Measurements from ENCODE around the gene MMRN1.

The MMRN1 gene

GRCh38 chr4:89868999-89869589, 25.6 kb upstream of the MMRN1 start:
- TF ChIP-seq, protein P1, sequence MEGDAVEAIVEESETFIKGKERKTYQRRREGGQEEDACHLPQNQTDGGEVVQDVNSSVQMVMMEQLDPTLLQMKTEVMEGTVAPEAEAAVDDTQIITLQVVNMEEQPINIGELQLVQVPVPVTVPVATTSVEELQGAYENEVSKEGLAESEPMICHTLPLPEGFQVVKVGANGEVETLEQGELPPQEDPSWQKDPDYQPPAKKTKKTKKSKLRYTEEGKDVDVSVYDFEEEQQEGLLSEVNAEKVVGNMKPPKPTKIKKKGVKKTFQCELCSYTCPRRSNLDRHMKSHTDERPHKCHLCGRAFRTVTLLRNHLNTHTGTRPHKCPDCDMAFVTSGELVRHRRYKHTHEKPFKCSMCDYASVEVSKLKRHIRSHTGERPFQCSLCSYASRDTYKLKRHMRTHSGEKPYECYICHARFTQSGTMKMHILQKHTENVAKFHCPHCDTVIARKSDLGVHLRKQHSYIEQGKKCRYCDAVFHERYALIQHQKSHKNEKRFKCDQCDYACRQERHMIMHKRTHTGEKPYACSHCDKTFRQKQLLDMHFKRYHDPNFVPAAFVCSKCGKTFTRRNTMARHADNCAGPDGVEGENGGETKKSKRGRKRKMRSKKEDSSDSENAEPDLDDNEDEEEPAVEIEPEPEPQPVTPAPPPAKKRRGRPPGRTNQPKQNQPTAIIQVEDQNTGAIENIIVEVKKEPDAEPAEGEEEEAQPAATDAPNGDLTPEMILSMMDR (IDR thresholded peaks at IDR 0.05) = no peak
- no peak for DNase-seq (ENCODE audit: low spot score)

GRCh38 chr4:89871211-89871610, 23.4 kb upstream of the MMRN1 start:
- DNase-seq (ENCODE audit: low spot score) = no peak

More at GRCh38 chr4:89868999-89869589, 25.6 kb upstream of the MMRN1 start:
- H3K27ac ChIP-seq = no peak overlapping the region
- H3K4me3 ChIP-seq = no peak overlapping the region

GRCh38 chr4:89876548-89876947, 18.1 kb upstream of the MMRN1 start:
- TF ChIP-seq, protein P1 (IDR thresholded peaks at IDR 0.05) = no peak
- Histone ChIP-seq H3K27ac (no peak overlapping the region), H3K4me3 (no peak overlapping the region)
- no peak for DNase-seq (ENCODE audit: low spot score)

More at GRCh38 chr4:89871211-89871610, 23.4 kb upstream of the MMRN1 start:
- Histone ChIP-seq H3K27ac (no peak overlapping the region), H3K4me3 (no peak overlapping the region)
- TF ChIP-seq, protein P1 (IDR thresholded peaks at IDR 0.05) = no peak

GRCh38 chr4:89878611-89879010, 16.0 kb upstream of the MMRN1 start:
- TF ChIP-seq, protein P1 (IDR thresholded peaks at IDR 0.05) = no peak
- Histone ChIP-seq H3K27ac (no peak overlapping the region), H3K4me3 (no peak overlapping the region)
- DNase-seq (ENCODE audit: low spot score) = no peak

DNA sequence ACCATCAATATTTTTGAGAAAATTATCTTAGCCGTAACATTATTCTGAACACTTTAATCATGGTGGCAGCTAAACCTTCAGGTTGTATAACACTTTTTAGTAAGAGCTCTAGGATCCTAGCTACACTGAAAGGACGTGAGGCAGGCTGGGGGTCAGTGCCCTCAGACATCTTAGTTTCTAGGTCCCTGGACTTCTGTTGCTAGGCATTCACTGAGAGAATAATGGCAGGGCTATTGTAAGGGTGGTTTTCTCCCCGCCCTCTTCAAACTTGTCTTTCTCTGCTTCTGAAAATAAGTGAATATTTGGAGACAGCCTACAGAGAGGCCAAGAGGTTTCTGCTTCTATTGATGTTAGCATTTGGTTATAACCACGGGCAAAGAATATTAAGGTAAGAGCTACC, 15.4 kb upstream of the MMRN1 start:
- DNase-seq (ENCODE audit: low spot score) = no peak
- TF ChIP-seq, protein P1 (IDR thresholded peaks at IDR 0.05) = no peak
- Histone ChIP-seq H3K4me3 (no peak overlapping the region), H3K27ac (no peak overlapping the region)

DNA sequence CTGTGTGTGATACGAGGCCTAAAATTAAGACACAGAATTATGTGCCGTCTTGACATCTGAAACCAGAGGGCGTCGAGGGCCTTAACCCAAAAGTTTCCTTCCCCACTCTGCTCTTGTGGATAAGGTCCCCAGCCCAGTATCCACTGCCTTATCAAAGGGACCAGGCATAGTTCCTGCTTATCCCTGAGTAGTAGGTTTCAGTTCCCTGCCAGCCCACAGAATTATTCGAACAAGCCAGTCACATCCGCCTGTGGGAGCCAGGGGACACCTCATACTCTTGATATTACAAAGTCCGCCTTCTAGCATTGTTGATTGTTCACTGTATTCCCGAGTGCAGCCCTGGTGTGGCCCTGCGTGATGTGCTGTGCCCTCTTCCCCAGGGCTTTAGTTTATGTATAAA, 5.4 kb upstream of the MMRN1 start:
- Histone ChIP-seq H3K4me3 (no peak overlapping the region), H3K27ac (no peak overlapping the region)
- no peak for DNase-seq (ENCODE audit: low spot score)
- TF ChIP-seq, protein P1 (IDR thresholded peaks at IDR 0.05) = no peak

DNA sequence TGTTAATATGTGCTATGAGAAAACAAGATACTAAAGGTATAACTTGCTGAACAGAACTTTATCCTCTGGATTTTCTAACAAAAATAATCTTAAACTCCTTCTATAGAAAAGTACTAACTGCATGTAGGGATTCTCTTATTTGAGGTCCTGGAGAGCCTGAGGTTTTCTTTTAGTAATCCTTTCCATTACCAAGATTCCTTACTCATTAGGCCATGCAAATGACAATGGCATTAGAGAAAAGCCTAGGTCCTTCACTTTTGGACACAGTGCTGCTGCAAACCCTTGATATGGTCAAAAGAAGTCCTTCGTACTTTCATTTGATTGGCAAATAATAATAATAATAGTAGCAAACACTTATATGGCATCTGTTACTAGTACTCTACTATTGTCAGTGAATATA, 3.2 kb downstream of the MMRN1 start:
- H3K4me3 ChIP-seq = no peak overlapping the region

More for the DNA sequence above, 3.2 kb downstream of the MMRN1 start:
- TF ChIP-seq, protein P1 (IDR thresholded peaks at IDR 0.05) = no peak
- H3K27ac ChIP-seq = no peak overlapping the region
- no peak for DNase-seq (ENCODE audit: low spot score)

All from coronary artery (tissue), 2 donors.